Spleen (tissue), 11 donors: Measurements from ENCODE around the gene OSBPL10. TPM values are rescaled to one million over a fixed set of nuclear protein-coding genes. Genes with fewer than 3 reads are reported as not detected.
A peak's percentile ranks its signal among the peaks of the same experiment; 100 is the strongest.

Experiments used
- DNase-seq: peaks from one replicate; pipeline ENCODE4 v3.0.0-alpha.2; 2020
- H3K27ac ChIP-seq, 8 donors: fragments of 200-600 bp; sonication (generic) in 7 of 8; 1 replicate in 4 of 8; 2 replicates in 4 of 8; pipeline versions ENCODE4 v1.5.0 to v1.8.0; 2016 to 2021; ENCODE audit warnings: inconsistent platforms in 4 of 8, mild to moderate bottlenecking in 4 of 8, moderate library complexity in 1 of 8
- H3K27me3 ChIP-seq, 7 donors: fragments of 200-600 bp; sonication (generic) in 6 of 7; replicated peaks in 1 of 7; 1 replicate in 4 of 7; 2 replicates in 3 of 7; pipeline versions ENCODE4 v1.5.0 to v1.8.0; 2016 to 2021; ENCODE audit warnings: inconsistent platforms in 3 of 7, mild to moderate bottlenecking in 1 of 7
- H3K36me3 ChIP-seq, 6 donors: fragments of 200-600 bp; sonication (generic) in 5 of 6; 1 replicate in 4 of 6; 2 replicates in 2 of 6; pipeline versions ENCODE4 v1.5.0 to v1.8.0; 2016 to 2021; ENCODE audit warnings: inconsistent platforms in 2 of 6
- H3K4me1 ChIP-seq, 6 donors: fragments of 200-600 bp; sonication (generic) in 5 of 6; 1 replicate in 3 of 6; 2 replicates in 3 of 6; pipeline versions ENCODE4 v1.5.0 to v1.8.0; 2016 to 2021; ENCODE audit warnings: inconsistent platforms in 3 of 6
- H3K4me3 ChIP-seq, 8 donors: fragments of 200-600 bp; sonication (generic) in 7 of 8; 1 replicate in 4 of 8; 2 replicates in 4 of 8; pipeline versions ENCODE4 v1.5.0 to v1.8.0; 2016 to 2021; ENCODE audit warnings: inconsistent platforms in 4 of 8, mild to moderate bottlenecking in 4 of 8, moderate library complexity in 2 of 8
- H3K9me3 ChIP-seq, 8 donors: fragments of 200-600 bp; sonication (generic) in 7 of 8; 1 replicate in 4 of 8; 2 replicates in 4 of 8; pipeline versions ENCODE4 v1.5.0 to v1.8.0; 2016 to 2021; ENCODE audit warnings: inconsistent platforms in 4 of 8
- CTCF ChIP-seq, 11 experiments: fragments of 200-600 bp in 7 of 11; fragments of 450-650 bp in 4 of 11; sonication (generic) in 4 of 11; IDR thresholded peaks in 8 of 11; conservative IDR thresholded peaks in 3 of 11; 1 replicate in 7 of 11; 2 replicates in 4 of 11; pipeline versions ENCODE4 v1.4.0 to v1.8.0; 2016 to 2021; ENCODE audit warnings: antibody characterized with exemption in 11 of 11, inconsistent platforms in 4 of 11, mild to moderate bottlenecking in 1 of 11
- POLR2A ChIP-seq, 3 donors: fragments of 450-650 bp; IDR thresholded peaks; one replicate each; pipeline ENCODE4 v1.5.1; 2017; ENCODE audit warnings: antibody characterized with exemption in 3 of 3, mild to moderate bottlenecking in 1 of 3
- POLR2AphosphoS5 ChIP-seq, 3 donors: sonication (generic); formaldehyde crosslinking; IDR thresholded peaks; one replicate each; pipeline ENCODE4 v1.5.1; 2017; ENCODE audit warnings: antibody characterized with exemption in 3 of 3
- WGBS, 5 donors: extraction: QIAGEN DNeasy Blood & Tissue Kit in 3 of 5; methylation state at CpG; one replicate each; pipeline versions ENCODE4 v1.1.5 to v1.1.7; 2013 to 2018; 5-methylcytosine and 5-hydroxymethylcytosine counted together
- intact Hi-C: fragments of 100-400 bp; cut with DNase I; formaldehyde crosslinking; loops from one replicate; pipeline ENCODE4 v1.15.0; 2023; ENCODE audit warnings: low total_unique reads
- polyA plus RNA-seq, 3 donors: library from polyadenylated mRNA; stranded (reverse); fragments of 200-250 nt; gene quantifications; one replicate each; pipeline ENCODE4 v1.2.1, GENCODE V29; 2013
- total RNA-seq, 7 donors: library from RNA; depleted of rRNA in 3 of 7; stranded (reverse); fragments of >200 nt in 3 of 7; fragmentation: NEBNext Ultra II Directional in 4 of 7; extraction: Animal tissue kit (Norgen Biotek cat#: 25700) in 4 of 7; gene quantifications; one replicate each; pipeline versions ENCODE4 v1.1.0 to v1.2.1, GENCODE V29; 2016 to 2021
- donor health status: healthy with polysubstance abuse.
- donor health status: DM: no; HTN: no; CAD: no; lungs with moderate emphysema.
- donor health status: DM: no; HTN: no; CAD: no.
- donor health status: Bipolar disorder and iron deficiency.
- donor health status: healthy.
- donor health status: DM: no; HTN: no; CAD: no.
- donor health status: DM: yes; HTN: yes; CAD: no.

The OSBPL10 gene
- total and polyA plus RNA-seq, 10 donors = 3.8 to 95.1 (median 56.5) TPM

- intact Hi-C loops = no loop called here
- no peak for TF ChIP-seq POLR2AphosphoS5 (IDR thresholded peaks at IDR 0.05)
- no peak for TF ChIP-seq CTCF (IDR thresholded peaks at IDR 0.05 in 8 of 11, conservative IDR thresholded peaks at IDR 0.05 in 3 of 11)
- no peak for TF ChIP-seq POLR2A (IDR thresholded peaks at IDR 0.05)
- H3K27me3 ChIP-seq = peaks cover 0 to 16% (median 9%) of the 10 kb centered on the region in 7 donors
- H3K36me3 ChIP-seq = peaks cover 0 to 28% (median 0%) of the 10 kb centered on the region in 6 donors
- H3K9me3 ChIP-seq = peaks cover 0 to 39% (median 37%) of the 10 kb centered on the region in 8 donors
- no peak for DNase-seq
- 33 to 55% (median 37%) methylated on average over 2 of the region's 2 CpGs for whole genome bisulfite sequencing, 5 donors
- H3K4me3 ChIP-seq = no peak overlapping the region
- peak overlapping the region in 5 of 8 donors; percentile 9 to 34 (median 16) for H3K27ac ChIP-seq
- H3K4me1 ChIP-seq = peaks cover 0 to 45% (median 20%) of the 10 kb centered on the region in 6 donors
Measured at GRCh38 chr3:31985831-31986230, 4.8 kb upstream of the OSBPL10 start.

- intact Hi-C loops = no loop called here
- Histone ChIP-seq H3K27ac (no peak overlapping the region), H3K9me3 (peaks cover 0 to 24% (median 21%) of the 10 kb centered on the region in 8 donors), H3K27me3 (peaks cover 0 to 31% (median 10%) of the 10 kb centered on the region in 7 donors), H3K4me1 (peaks cover 3 to 60% (median 33%) of the 10 kb centered on the region in 6 donors), H3K4me3 (no peak overlapping the region), H3K36me3 (peaks cover 0 to 28% (median 0%) of the 10 kb centered on the region in 6 donors)
- 88 to 100% (median 97%) methylated on average over 4 of the region's 4 CpGs for WGBS, 5 donors
- TF ChIP-seq POLR2A (IDR thresholded peaks at IDR 0.05) (no peak), POLR2AphosphoS5 (IDR thresholded peaks at IDR 0.05) (no peak), CTCF (IDR thresholded peaks at IDR 0.05 in 8 of 11, conservative IDR thresholded peaks at IDR 0.05 in 3 of 11) (no peak)
- no peak for DNase-seq
Measured at GRCh38 chr3:31984321-31984720, 3.3 kb upstream of the OSBPL10 start.

- Histone ChIP-seq H3K36me3 (no peaks in the 10 kb centered on the region), H3K4me1 (peaks cover 3 to 88% (median 45%) of the 10 kb centered on the region in 6 donors), H3K9me3 (no peaks in the 10 kb centered on the region), H3K27ac (peak overlapping the region; percentile 79 to 95 (median 88)), H3K27me3 (peaks cover 0 to 31% (median 10%) of the 10 kb centered on the region in 7 donors), H3K4me3 (peak overlapping the region; percentile 62 to 92 (median 68))
- TF ChIP-seq POLR2A (IDR thresholded peaks at IDR 0.05) = no peak
- TF ChIP-seq POLR2AphosphoS5 (IDR thresholded peaks at IDR 0.05) = peak; percentile 36 to 71 (median 71)
- TF ChIP-seq CTCF (IDR thresholded peaks at IDR 0.05 in 8 of 11, conservative IDR thresholded peaks at IDR 0.05 in 3 of 11) = peak in 4 of 11 experiments; percentile 28 to 34 (median 32)
- peak; percentile 93 for DNase-seq
- intact Hi-C loops = no loop called here
- 0 to 1% (median 1%) methylated on average over 19 to 66 of the region's 66 CpGs for WGBS, 5 donors
Measured at GRCh38 chr3:31980530-31981205, 394 bp downstream of the OSBPL10 start.

- Histone ChIP-seq H3K27ac (peak overlapping the region in 4 of 8 donors; percentile 86 to 95 (median 92)), H3K4me1 (peaks cover 3 to 92% (median 43%) of the 10 kb centered on the region in 6 donors), H3K36me3 (no peaks in the 10 kb centered on the region), H3K27me3 (peaks cover 0 to 31% (median 10%) of the 10 kb centered on the region in 7 donors), H3K9me3 (no peaks in the 10 kb centered on the region), H3K4me3 (peak overlapping the region in 7 of 8 donors; percentile 62 to 92 (median 70))
- no peak for TF ChIP-seq POLR2AphosphoS5 (IDR thresholded peaks at IDR 0.05)
- no peak for TF ChIP-seq POLR2A (IDR thresholded peaks at IDR 0.05)
- no peak for TF ChIP-seq CTCF (IDR thresholded peaks at IDR 0.05 in 8 of 11, conservative IDR thresholded peaks at IDR 0.05 in 3 of 11)
- 31 to 45% (median 36%) methylated on average over 5 of the region's 5 CpGs for WGBS, 5 donors
- intact Hi-C loops = no loop called here
- no peak for DNase-seq
Measured at GRCh38 chr3:31979001-31979697, 1.9 kb downstream of the OSBPL10 start.
